ENCODE data around the gene HIP1R. TPM values are rescaled to one million over a fixed set of nuclear protein-coding genes. Genes with fewer than 3 reads are reported as not detected.
"Not testable (repeated sequence)": the region's sequence is repeated elsewhere in the genome, so short reads cannot be mapped to it uniquely, and the experiment has no call there.

The HIP1R gene
- polyA plus RNA-seq, 2 donors, result 23.1 to 32.7 TPM

DNA sequence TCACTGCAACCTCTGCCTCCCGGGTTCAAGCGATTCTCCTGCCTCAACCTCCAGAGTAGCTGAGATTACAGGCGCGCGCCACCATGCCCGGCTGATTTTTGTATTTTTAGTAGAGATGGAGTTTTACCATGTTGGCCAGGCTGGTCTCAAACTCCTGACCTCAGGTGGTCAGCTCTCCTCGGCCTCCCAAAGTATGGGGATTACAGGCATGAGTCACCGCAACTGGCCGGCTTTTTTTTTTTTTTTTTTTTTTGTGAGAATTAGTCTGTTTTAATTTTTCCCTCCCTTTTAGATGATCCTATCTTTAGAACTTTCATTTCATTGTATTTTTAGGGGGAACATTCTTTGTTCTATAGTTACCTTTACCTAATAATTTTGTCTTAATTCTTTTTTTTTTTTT, 30.3 kb upstream of the HIP1R start:
- not testable (repeated sequence) for H3K4me3 ChIP-seq (ENCODE audit: low read depth in 1 of 2, low read length in 2 of 2); H3K27ac ChIP-seq (ENCODE audit: low read depth in 2 of 2, low read length in 1 of 2); H3K9me3 ChIP-seq (ENCODE audit: control insufficient read depth in 2 of 2, insufficient read depth in 1 of 2, low read depth in 1 of 2, low read length in 1 of 2); H3K36me3 ChIP-seq (ENCODE audit: control insufficient read depth in 2 of 2, insufficient read depth in 2 of 2, low read length in 1 of 2); H3K4me1 ChIP-seq (ENCODE audit: control insufficient read depth in 2 of 2, insufficient read depth in 2 of 2, low read length in 1 of 2); H3K27me3 ChIP-seq (ENCODE audit: control insufficient read depth in 1 of 2, insufficient read depth in 2 of 2, low read length in 2 of 2)
- WGBS, 2 donors, result 90 to 94% methylated on average over 9 of the region's 9 CpGs

GRCh38 chr12:122807651-122808050, 27.6 kb upstream of the HIP1R start:
- H3K9me3 ChIP-seq (ENCODE audit: control insufficient read depth in 2 of 2, insufficient read depth in 1 of 2, low read depth in 1 of 2, low read length in 1 of 2), result no peaks in the 10 kb centered on the region
- H3K4me3 ChIP-seq (ENCODE audit: low read depth in 1 of 2, low read length in 2 of 2), result no peak overlapping the region
- H3K27me3 ChIP-seq (ENCODE audit: control insufficient read depth in 1 of 2, insufficient read depth in 2 of 2, low read length in 2 of 2), result no peaks in the 10 kb centered on the region
- H3K27ac ChIP-seq (ENCODE audit: low read depth in 2 of 2, low read length in 1 of 2), result no peak overlapping the region
- H3K4me1 ChIP-seq (ENCODE audit: control insufficient read depth in 2 of 2, insufficient read depth in 2 of 2, low read length in 1 of 2), result no peaks in the 10 kb centered on the region
- no peaks in the 10 kb centered on the region for H3K36me3 ChIP-seq (ENCODE audit: control insufficient read depth in 2 of 2, insufficient read depth in 2 of 2, low read length in 1 of 2)
- 65 to 82% methylated on average over 1 of the region's 1 CpG for WGBS, 2 donors

DNA sequence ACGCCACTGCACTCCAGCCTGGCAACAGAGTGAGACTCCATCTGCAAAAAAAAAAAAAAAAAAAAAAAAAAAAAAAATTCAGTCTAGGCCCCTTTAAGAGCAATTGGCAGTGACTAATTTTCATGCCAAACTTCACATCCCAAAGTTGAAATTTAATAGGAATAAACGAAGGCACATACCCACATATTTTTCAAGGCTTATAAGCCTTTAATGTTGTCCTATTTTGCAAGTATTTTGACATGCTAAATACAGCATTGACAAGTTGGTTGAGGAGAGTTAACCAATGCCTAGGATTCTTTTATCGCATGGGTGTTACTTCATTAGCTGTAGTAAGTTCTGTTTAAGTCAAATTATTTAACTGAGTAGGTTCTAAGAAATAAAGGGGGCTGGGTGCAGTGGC, 23.5 kb upstream of the HIP1R start:
- Histone ChIP-seq H3K9me3 (ENCODE audit: control insufficient read depth in 2 of 2, insufficient read depth in 1 of 2, low read depth in 1 of 2, low read length in 1 of 2) (no peaks in the 10 kb centered on the region), H3K27ac (ENCODE audit: low read depth in 2 of 2, low read length in 1 of 2) (no peak overlapping the region), H3K36me3 (ENCODE audit: control insufficient read depth in 2 of 2, insufficient read depth in 2 of 2, low read length in 1 of 2) (no peaks in the 10 kb centered on the region), H3K27me3 (ENCODE audit: control insufficient read depth in 1 of 2, insufficient read depth in 2 of 2, low read length in 2 of 2) (no peaks in the 10 kb centered on the region), H3K4me1 (ENCODE audit: control insufficient read depth in 2 of 2, insufficient read depth in 2 of 2, low read length in 1 of 2) (no peaks in the 10 kb centered on the region), H3K4me3 (ENCODE audit: low read depth in 1 of 2, low read length in 2 of 2) (no peak overlapping the region)
- WGBS, 2 donors, result 50 to 64% methylated on average over 3 of the region's 3 CpGs

- no peaks in the 10 kb centered on the region for H3K9me3 ChIP-seq (ENCODE audit: control insufficient read depth in 2 of 2, insufficient read depth in 1 of 2, low read depth in 1 of 2, low read length in 1 of 2)
- H3K4me3 ChIP-seq (ENCODE audit: low read depth in 1 of 2, low read length in 2 of 2), result no peak overlapping the region
- no peak overlapping the region for H3K27ac ChIP-seq (ENCODE audit: low read depth in 2 of 2, low read length in 1 of 2)
- WGBS, 2 donors, result 75 to 77% methylated on average over 10 of the region's 10 CpGs
- no peaks in the 10 kb centered on the region for H3K4me1 ChIP-seq (ENCODE audit: control insufficient read depth in 2 of 2, insufficient read depth in 2 of 2, low read length in 1 of 2)
- no peaks in the 10 kb centered on the region for H3K36me3 ChIP-seq (ENCODE audit: control insufficient read depth in 2 of 2, insufficient read depth in 2 of 2, low read length in 1 of 2)
- no peaks in the 10 kb centered on the region for H3K27me3 ChIP-seq (ENCODE audit: control insufficient read depth in 1 of 2, insufficient read depth in 2 of 2, low read length in 2 of 2)
These were observed 21.9 kb upstream of the HIP1R start for GRCh38 chr12:122813310-122813713.

GRCh38 chr12:122819209-122819785, 16.0 kb upstream of the HIP1R start:
- Histone ChIP-seq H3K27ac (ENCODE audit: low read depth in 2 of 2, low read length in 1 of 2) (no peak overlapping the region), H3K36me3 (ENCODE audit: control insufficient read depth in 2 of 2, insufficient read depth in 2 of 2, low read length in 1 of 2) (no peaks in the 10 kb centered on the region), H3K27me3 (ENCODE audit: control insufficient read depth in 1 of 2, insufficient read depth in 2 of 2, low read length in 2 of 2) (no peaks in the 10 kb centered on the region), H3K4me1 (ENCODE audit: control insufficient read depth in 2 of 2, insufficient read depth in 2 of 2, low read length in 1 of 2) (no peaks in the 10 kb centered on the region), H3K9me3 (ENCODE audit: control insufficient read depth in 2 of 2, insufficient read depth in 1 of 2, low read depth in 1 of 2, low read length in 1 of 2) (no peaks in the 10 kb centered on the region), H3K4me3 (ENCODE audit: low read depth in 1 of 2, low read length in 2 of 2) (no peak overlapping the region)
- WGBS, 2 donors, result 67 to 69% methylated on average over 10 of the region's 10 CpGs

- Histone ChIP-seq H3K27me3 (ENCODE audit: control insufficient read depth in 1 of 2, insufficient read depth in 2 of 2, low read length in 2 of 2) (no peaks in the 10 kb centered on the region), H3K4me1 (ENCODE audit: control insufficient read depth in 2 of 2, insufficient read depth in 2 of 2, low read length in 1 of 2) (no peaks in the 10 kb centered on the region), H3K27ac (ENCODE audit: low read depth in 2 of 2, low read length in 1 of 2) (no peak overlapping the region), H3K9me3 (ENCODE audit: control insufficient read depth in 2 of 2, insufficient read depth in 1 of 2, low read depth in 1 of 2, low read length in 1 of 2) (no peaks in the 10 kb centered on the region), H3K4me3 (ENCODE audit: low read depth in 1 of 2, low read length in 2 of 2) (no peak overlapping the region), H3K36me3 (ENCODE audit: control insufficient read depth in 2 of 2, insufficient read depth in 2 of 2, low read length in 1 of 2) (no peaks in the 10 kb centered on the region)
- 81 to 82% methylated on average over 8 of the region's 8 CpGs for WGBS, 2 donors
These were observed 15.1 kb upstream of the HIP1R start for GRCh38 chr12:122820138-122820537.

- Histone ChIP-seq H3K27me3 (ENCODE audit: control insufficient read depth in 1 of 2, insufficient read depth in 2 of 2, low read length in 2 of 2) (no peaks in the 10 kb centered on the region), H3K27ac (ENCODE audit: low read depth in 2 of 2, low read length in 1 of 2) (no peak overlapping the region), H3K36me3 (ENCODE audit: control insufficient read depth in 2 of 2, insufficient read depth in 2 of 2, low read length in 1 of 2) (no peaks in the 10 kb centered on the region), H3K4me3 (ENCODE audit: low read depth in 1 of 2, low read length in 2 of 2) (no peak overlapping the region), H3K9me3 (ENCODE audit: control insufficient read depth in 2 of 2, insufficient read depth in 1 of 2, low read depth in 1 of 2, low read length in 1 of 2) (no peaks in the 10 kb centered on the region), H3K4me1 (ENCODE audit: control insufficient read depth in 2 of 2, insufficient read depth in 2 of 2, low read length in 1 of 2) (no peaks in the 10 kb centered on the region)
- WGBS, 2 donors, result 60 to 71% methylated on average over 7 of the region's 7 CpGs
These were observed 14.4 kb upstream of the HIP1R start for GRCh38 chr12:122820838-122821271.

- no peaks in the 10 kb centered on the region for H3K9me3 ChIP-seq (ENCODE audit: control insufficient read depth in 2 of 2, insufficient read depth in 1 of 2, low read depth in 1 of 2, low read length in 1 of 2)
- no peaks in the 10 kb centered on the region for H3K27me3 ChIP-seq (ENCODE audit: control insufficient read depth in 1 of 2, insufficient read depth in 2 of 2, low read length in 2 of 2)
- 65 to 86% methylated on average over 11 of the region's 11 CpGs for WGBS, 2 donors
- H3K4me3 ChIP-seq (ENCODE audit: low read depth in 1 of 2, low read length in 2 of 2), result no peak overlapping the region
- H3K4me1 ChIP-seq (ENCODE audit: control insufficient read depth in 2 of 2, insufficient read depth in 2 of 2, low read length in 1 of 2), result no peaks in the 10 kb centered on the region
- H3K36me3 ChIP-seq (ENCODE audit: control insufficient read depth in 2 of 2, insufficient read depth in 2 of 2, low read length in 1 of 2), result no peaks in the 10 kb centered on the region
- no peak overlapping the region for H3K27ac ChIP-seq (ENCODE audit: low read depth in 2 of 2, low read length in 1 of 2)
These were observed 11.8 kb upstream of the HIP1R start for GRCh38 chr12:122823429-122823828.

DNA sequence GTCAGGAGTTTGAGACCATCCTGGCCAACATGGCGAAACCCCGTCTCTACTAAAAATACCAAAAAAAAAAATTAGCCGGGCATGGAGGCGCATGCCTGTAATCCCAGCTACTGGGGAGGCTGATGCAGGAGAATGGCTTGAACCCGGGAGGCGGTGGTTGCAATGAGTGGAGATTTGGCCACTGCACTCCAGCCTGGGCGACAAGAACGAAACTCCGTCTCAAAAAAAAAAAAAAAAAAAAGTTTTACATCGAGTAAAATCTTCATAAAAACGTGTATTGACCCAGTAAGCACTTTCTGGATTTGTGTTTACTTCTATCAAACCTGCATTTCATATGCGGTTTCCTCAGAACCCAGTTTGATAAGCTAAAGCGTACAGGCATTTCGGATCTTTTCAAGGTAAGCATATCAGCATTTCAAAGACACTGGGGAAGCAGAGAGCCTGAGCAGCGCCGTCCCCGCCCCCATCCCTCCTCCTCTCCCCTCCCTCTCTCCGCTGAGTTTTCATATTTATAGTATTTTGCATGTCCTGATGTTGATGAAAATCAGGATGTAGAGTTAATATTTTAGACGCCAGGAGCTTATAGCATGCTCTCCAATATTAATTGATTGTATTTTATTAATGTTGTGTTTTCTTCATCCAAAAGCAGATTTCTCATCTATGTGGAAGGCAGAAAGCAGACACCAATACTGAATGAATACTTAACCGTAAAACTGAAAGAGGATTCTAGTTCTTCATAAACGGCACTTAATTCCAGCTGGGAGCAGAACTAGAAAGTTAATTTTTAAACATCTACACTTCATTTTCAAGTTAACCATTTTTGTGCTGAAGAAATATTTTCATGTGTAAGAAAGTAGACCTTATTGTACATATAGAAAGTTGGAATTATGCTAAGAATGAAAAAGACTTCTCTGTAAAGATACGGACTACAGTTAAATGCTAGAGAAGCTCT, 9.2 kb upstream of the HIP1R start:
- Histone ChIP-seq H3K4me1 (ENCODE audit: control insufficient read depth in 2 of 2, insufficient read depth in 2 of 2, low read length in 1 of 2) (no peaks in the 10 kb centered on the region), H3K9me3 (ENCODE audit: control insufficient read depth in 2 of 2, insufficient read depth in 1 of 2, low read depth in 1 of 2, low read length in 1 of 2) (peaks cover 0 to 1% of the 10 kb centered on the region in 2 donors), H3K27me3 (ENCODE audit: control insufficient read depth in 1 of 2, insufficient read depth in 2 of 2, low read length in 2 of 2) (no peaks in the 10 kb centered on the region), H3K27ac (ENCODE audit: low read depth in 2 of 2, low read length in 1 of 2) (no peak overlapping the region), H3K36me3 (ENCODE audit: control insufficient read depth in 2 of 2, insufficient read depth in 2 of 2, low read length in 1 of 2) (no peaks in the 10 kb centered on the region), H3K4me3 (ENCODE audit: low read depth in 1 of 2, low read length in 2 of 2) (no peak overlapping the region)
- WGBS, 2 donors, result 16 to 21% methylated on average over 22 of the region's 22 CpGs

Measured in esophagus (tissue), 2 donors.